ENCODE results near the gene PIGU. TPM values are rescaled to one million over a fixed set of nuclear protein-coding genes. Genes with fewer than 3 reads are reported as not detected.

The PIGU gene
- total and polyA plus RNA-seq, 7 donors = 9.5 to 34.2 (median 15.0) TPM

- no peak for TF ChIP-seq CTCF (IDR thresholded peaks at IDR 0.05)
- H3K4me3 ChIP-seq = no peak overlapping the region
- intact Hi-C loops (cut with DNase I) = no loop called here
- ATAC-seq = no peak
- no peaks in the 10 kb centered on the region for H3K4me1 ChIP-seq
- 74 to 82% (median 76%) methylated on average over 16 of the region's 16 CpGs for WGBS, 3 donors
- H3K9me3 ChIP-seq = no peaks in the 10 kb centered on the region
- peaks cover 0 to 44% of the 10 kb centered on the region in 2 donors for H3K36me3 ChIP-seq (ENCODE audit: insufficient read depth in 1 of 2, low read depth in 1 of 2)
- DNase-seq = no peak
- H3K27me3 ChIP-seq (ENCODE audit: insufficient read depth in 3 of 3, low read length in 2 of 3) = no peaks in the 10 kb centered on the region
- H3K27ac ChIP-seq = no peak overlapping the region
These were observed 135.0 kb downstream of the PIGU start for GRCh38 chr20:34541917-34542316.

GRCh38 chr20:34541264-34541901 lies 135.5 kb downstream of the PIGU start:
- intact Hi-C loops (cut with DNase I) = no loop called here
- 84 to 89% (median 88%) methylated on average over 13 of the region's 13 CpGs for WGBS, 3 donors
- no peak for TF ChIP-seq CTCF (IDR thresholded peaks at IDR 0.05)
- no peak for ATAC-seq
- Histone ChIP-seq H3K36me3 (ENCODE audit: insufficient read depth in 1 of 2, low read depth in 1 of 2) (peaks cover 0 to 49% of the 10 kb centered on the region in 2 donors), H3K4me3 (no peak overlapping the region), H3K9me3 (no peaks in the 10 kb centered on the region), H3K27ac (no peak overlapping the region), H3K27me3 (ENCODE audit: insufficient read depth in 3 of 3, low read length in 2 of 3) (no peaks in the 10 kb centered on the region), H3K4me1 (no peaks in the 10 kb centered on the region)
- DNase-seq = no peak

GRCh38 chr20:34540596-34541263 lies 136.2 kb downstream of the PIGU start:
- intact Hi-C loops (cut with DNase I) = no loop called here
- Histone ChIP-seq H3K27me3 (ENCODE audit: insufficient read depth in 3 of 3, low read length in 2 of 3) (no peaks in the 10 kb centered on the region), H3K9me3 (no peaks in the 10 kb centered on the region), H3K4me1 (no peaks in the 10 kb centered on the region), H3K27ac (no peak overlapping the region), H3K36me3 (ENCODE audit: insufficient read depth in 1 of 2, low read depth in 1 of 2) (peaks cover 0 to 56% of the 10 kb centered on the region in 2 donors), H3K4me3 (no peak overlapping the region)
- DNase-seq (no peak), ATAC-seq (no peak)
- TF ChIP-seq CTCF (IDR thresholded peaks at IDR 0.05) = no peak
- WGBS, 3 donors = 79 to 80% (median 80%) methylated on average over 15 of the region's 15 CpGs

- no peak overlapping the region for H3K4me3 ChIP-seq
- no peak for TF ChIP-seq CTCF (IDR thresholded peaks at IDR 0.05)
- ATAC-seq (no peak), DNase-seq (no peak)
- no peaks in the 10 kb centered on the region for H3K9me3 ChIP-seq
- no peaks in the 10 kb centered on the region for H3K27me3 ChIP-seq (ENCODE audit: insufficient read depth in 3 of 3, low read length in 2 of 3)
- H3K4me1 ChIP-seq = no peaks in the 10 kb centered on the region
- intact Hi-C loops (cut with DNase I) = loop anchor here in 1 of 2 donors (5.0 kb wide), 1 partner anchor 168 kb away; no protein-coding TSS in a partner anchor
- WGBS, 3 donors = 93 to 96% (median 96%) methylated on average over 8 of the region's 8 CpGs
- peaks cover under 1 to 66% of the 10 kb centered on the region in 2 donors for H3K36me3 ChIP-seq (ENCODE audit: insufficient read depth in 1 of 2, low read depth in 1 of 2)
- no peak overlapping the region for H3K27ac ChIP-seq
These were observed 137.1 kb downstream of the PIGU start for GRCh38 chr20:34539756-34540155.

Data from psoas muscle (tissue), 8 donors.